ENCODE results near the gene FUS. TPM values are rescaled to one million over a fixed set of nuclear protein-coding genes. Genes with fewer than 3 reads are reported as not detected.
A peak's percentile ranks its signal among the peaks of the same experiment; 100 is the strongest.

FUS gene
- total and polyA plus RNA-seq, 9 of the 15 experiments (the other 6 are each of a cell fraction or from before 2014, with no cell fraction given), result 43.9 to 575 (median 87.2) TPM

GRCh38 chr16:31224092-31224955 lies 44.4 kb downstream of the FUS start (continued):
- TF ChIP-seq, protein P1, sequence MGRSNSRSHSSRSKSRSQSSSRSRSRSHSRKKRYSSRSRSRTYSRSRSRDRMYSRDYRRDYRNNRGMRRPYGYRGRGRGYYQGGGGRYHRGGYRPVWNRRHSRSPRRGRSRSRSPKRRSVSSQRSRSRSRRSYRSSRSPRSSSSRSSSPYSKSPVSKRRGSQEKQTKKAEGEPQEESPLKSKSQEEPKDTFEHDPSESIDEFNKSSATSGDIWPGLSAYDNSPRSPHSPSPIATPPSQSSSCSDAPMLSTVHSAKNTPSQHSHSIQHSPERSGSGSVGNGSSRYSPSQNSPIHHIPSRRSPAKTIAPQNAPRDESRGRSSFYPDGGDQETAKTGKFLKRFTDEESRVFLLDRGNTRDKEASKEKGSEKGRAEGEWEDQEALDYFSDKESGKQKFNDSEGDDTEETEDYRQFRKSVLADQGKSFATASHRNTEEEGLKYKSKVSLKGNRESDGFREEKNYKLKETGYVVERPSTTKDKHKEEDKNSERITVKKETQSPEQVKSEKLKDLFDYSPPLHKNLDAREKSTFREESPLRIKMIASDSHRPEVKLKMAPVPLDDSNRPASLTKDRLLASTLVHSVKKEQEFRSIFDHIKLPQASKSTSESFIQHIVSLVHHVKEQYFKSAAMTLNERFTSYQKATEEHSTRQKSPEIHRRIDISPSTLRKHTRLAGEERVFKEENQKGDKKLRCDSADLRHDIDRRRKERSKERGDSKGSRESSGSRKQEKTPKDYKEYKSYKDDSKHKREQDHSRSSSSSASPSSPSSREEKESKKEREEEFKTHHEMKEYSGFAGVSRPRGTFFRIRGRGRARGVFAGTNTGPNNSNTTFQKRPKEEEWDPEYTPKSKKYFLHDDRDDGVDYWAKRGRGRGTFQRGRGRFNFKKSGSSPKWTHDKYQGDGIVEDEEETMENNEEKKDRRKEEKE (IDR thresholded peaks at IDR 0.05; ENCODE audit: borderline replicate concordance in 1 of 2, control insufficient read depth in 1 of 2, low read depth in 2 of 2, low read length in 1 of 2), result no peak

DNA sequence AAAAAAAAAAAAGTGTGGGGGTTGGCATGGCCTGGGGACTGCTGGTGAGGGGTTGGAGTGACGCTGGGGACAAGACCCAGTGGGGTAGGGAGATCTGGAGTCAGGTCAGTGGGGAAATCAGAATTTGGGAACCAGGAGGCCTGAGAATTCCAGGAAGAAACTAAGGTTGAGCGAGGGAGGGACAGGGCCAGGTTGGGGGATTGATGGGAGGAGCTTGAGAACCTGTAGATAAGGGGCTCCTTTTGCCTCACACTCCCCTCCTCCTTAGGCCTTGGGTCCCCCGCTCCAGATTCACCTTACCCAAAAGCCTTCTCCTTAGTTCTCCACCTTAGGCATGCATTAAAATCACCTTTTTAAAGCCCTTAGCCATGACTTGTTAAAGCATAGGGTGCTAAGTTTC lies 45.3 kb downstream of the FUS start:
- no peak for FAIRE-seq
- intact Hi-C loops (cut with micrococcal nuclease), result no loop called here
- Histone ChIP-seq H3K36me3 (ENCODE audit: control insufficient read depth, insufficient read depth, low read length) (no peaks in the 10 kb centered on the region), H3K9ac (ENCODE audit: insufficient read depth in 1 of 2, low read depth in 2 of 2, low read length in 2 of 2) (peak overlapping the region in 1 of 2 experiments; percentile 81; a peak in 1 of 4 replicates), H3K4me1 (replicated peaks in 1 of 2; ENCODE audit: control insufficient read depth in 2 of 2, insufficient read depth in 2 of 2, low read length in 2 of 2) (peaks cover 17 to 39% of the 10 kb centered on the region in 2 experiments), H3K9me1 (ENCODE audit: control insufficient read depth, insufficient read depth, low read length) (no peaks in the 10 kb centered on the region), H3K4me3 (no peak overlapping the region), H3K9me3 (replicated peaks; ENCODE audit: control insufficient read depth, insufficient read depth, low read depth, low read length) (no peaks in the 10 kb centered on the region), H2AFZ (ENCODE audit: low read depth, low read length) (0 out of 2 replicates have a peak overlapping the region, but pooled peaks have one; percentile 35), H4K20me1 (replicated peaks; ENCODE audit: control insufficient read depth, insufficient read depth, low read length) (no peaks in the 10 kb centered on the region), H3K79me2 (ENCODE audit: control insufficient read depth, insufficient read depth, low read length) (no peaks in the 10 kb centered on the region), H3K27ac (ENCODE audit: extremely low read depth, low read depth, low read length) (no peak overlapping the region), H3K27me3 (ENCODE audit: control insufficient read depth in 2 of 2, insufficient read depth in 2 of 2, low read length in 2 of 2) (no peaks in the 10 kb centered on the region), H3K4me2 (ENCODE audit: insufficient read depth, low read length) (no peak overlapping the region)
- TF ChIP-seq NR1H2 (CRISPR knock-in tag; IDR thresholded peaks at IDR 0.05), result no peak
- TF ChIP-seq, protein P2, sequence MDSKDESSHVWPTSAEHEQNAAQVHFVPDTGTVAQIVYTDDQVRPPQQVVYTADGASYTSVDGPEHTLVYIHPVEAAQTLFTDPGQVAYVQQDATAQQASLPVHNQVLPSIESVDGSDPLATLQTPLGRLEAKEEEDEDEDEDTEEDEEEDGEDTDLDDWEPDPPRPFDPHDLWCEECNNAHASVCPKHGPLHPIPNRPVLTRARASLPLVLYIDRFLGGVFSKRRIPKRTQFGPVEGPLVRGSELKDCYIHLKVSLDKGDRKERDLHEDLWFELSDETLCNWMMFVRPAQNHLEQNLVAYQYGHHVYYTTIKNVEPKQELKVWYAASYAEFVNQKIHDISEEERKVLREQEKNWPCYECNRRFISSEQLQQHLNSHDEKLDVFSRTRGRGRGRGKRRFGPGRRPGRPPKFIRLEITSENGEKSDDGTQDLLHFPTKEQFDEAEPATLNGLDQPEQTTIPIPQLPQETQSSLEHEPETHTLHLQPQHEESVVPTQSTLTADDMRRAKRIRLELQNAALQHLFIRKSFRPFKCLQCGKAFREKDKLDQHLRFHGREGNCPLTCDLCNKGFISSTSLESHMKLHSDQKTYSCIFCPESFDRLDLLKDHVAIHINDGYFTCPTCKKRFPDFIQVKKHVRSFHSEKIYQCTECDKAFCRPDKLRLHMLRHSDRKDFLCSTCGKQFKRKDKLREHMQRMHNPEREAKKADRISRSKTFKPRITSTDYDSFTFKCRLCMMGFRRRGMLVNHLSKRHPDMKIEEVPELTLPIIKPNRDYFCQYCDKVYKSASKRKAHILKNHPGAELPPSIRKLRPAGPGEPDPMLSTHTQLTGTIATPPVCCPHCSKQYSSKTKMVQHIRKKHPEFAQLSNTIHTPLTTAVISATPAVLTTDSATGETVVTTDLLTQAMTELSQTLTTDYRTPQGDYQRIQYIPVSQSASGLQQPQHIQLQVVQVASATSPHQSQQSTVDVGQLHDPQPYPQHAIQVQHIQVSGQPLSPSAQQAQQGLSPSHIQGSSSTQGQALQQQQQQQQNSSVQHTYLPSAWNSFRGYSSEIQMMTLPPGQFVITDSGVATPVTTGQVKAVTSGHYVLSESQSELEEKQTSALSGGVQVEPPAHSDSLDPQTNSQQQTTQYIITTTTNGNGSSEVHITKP (IDR thresholded peaks at IDR 0.05; ENCODE audit: partially characterized antibody), result peak; percentile 62
- TF ChIP-seq XRCC5 (IDR thresholded peaks at IDR 0.05; ENCODE audit: low read depth, low read length), result no peak
- TF ChIP-seq BRCA1 (IDR thresholded peaks at IDR 0.05), result no peak
- no peak for TF ChIP-seq BRCA1 (CRISPR knock-in tag; IDR thresholded peaks at IDR 0.05)
- TF ChIP-seq, protein P3, sequence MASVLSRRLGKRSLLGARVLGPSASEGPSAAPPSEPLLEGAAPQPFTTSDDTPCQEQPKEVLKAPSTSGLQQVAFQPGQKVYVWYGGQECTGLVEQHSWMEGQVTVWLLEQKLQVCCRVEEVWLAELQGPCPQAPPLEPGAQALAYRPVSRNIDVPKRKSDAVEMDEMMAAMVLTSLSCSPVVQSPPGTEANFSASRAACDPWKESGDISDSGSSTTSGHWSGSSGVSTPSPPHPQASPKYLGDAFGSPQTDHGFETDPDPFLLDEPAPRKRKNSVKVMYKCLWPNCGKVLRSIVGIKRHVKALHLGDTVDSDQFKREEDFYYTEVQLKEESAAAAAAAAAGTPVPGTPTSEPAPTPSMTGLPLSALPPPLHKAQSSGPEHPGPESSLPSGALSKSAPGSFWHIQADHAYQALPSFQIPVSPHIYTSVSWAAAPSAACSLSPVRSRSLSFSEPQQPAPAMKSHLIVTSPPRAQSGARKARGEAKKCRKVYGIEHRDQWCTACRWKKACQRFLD (CRISPR knock-in tag; IDR thresholded peaks at IDR 0.05), result no peak
- TF ChIP-seq MEIS2 (IDR thresholded peaks at IDR 0.05; ENCODE audit: partially characterized antibody), result no peak
- TF ChIP-seq ZNF217 (CRISPR knock-in tag; IDR thresholded peaks at IDR 0.05), result no peak
- in situ Hi-C loops (cut with MboI), result no loop called here
- CTCF ChIA-PET (ENCODE audit: low intra/inter-chr PET ratio), result no interaction called here
- 0 out of 3 replicates have a peak, but pooled peaks have one; percentile 12 for ATAC-seq
- POLR2A ChIA-PET, result interaction anchor here (0.6 to 1.2 kb wide), 2 partner anchors 9 to 10 kb away, joined by 3 to 7 read pairs; no protein-coding TSS in a partner anchor
- peak in 3 of 4 experiments; percentile 14 to 27 (median 17) for DNase-seq (ENCODE audit: extremely low read depth in 1 of 4, low spot score in 3 of 4)
- 27% methylated on average over 3 of the region's 3 CpGs for WGBS (ENCODE audit: insufficient coverage, low coverage, missing lambda C conversion rate)
- BruUV-seq (replicated peaks), result no TSS peak
